Activated naive CD8-positive, alpha-beta T cell treated with anti-CD3 and anti-CD28 coated beads, Interleukin-2, amount 50 U/mL, for 24 hours (primary cell): ENCODE measurements around the gene GPX3.

Experiments
- ATAC-seq: fragments of 150-1000 bp; cut with Tn5 transposase; one replicate; pipeline ENCODE4 v1.10.0; 2021
- DNase-seq: peaks from one replicate; pipeline ENCODE4 v3.0.0; 2021
- H3K27ac Mint-ChIP-seq: one replicate; pipeline ENCODE4 v1.8.0; 2021; ENCODE audit warnings: mild to moderate bottlenecking, mixed read lengths
- H3K27me3 Mint-ChIP-seq: one replicate; pipeline ENCODE4 v1.8.0; 2021; ENCODE audit warnings: mixed read lengths
- H3K36me3 Mint-ChIP-seq: one replicate; pipeline ENCODE4 v1.8.0; 2021; ENCODE audit warnings: low read depth, mixed read lengths
- H3K4me1 Mint-ChIP-seq: one replicate; pipeline ENCODE4 v1.8.0; 2021; ENCODE audit warnings: mixed read lengths
- H3K4me3 Mint-ChIP-seq: one replicate; pipeline ENCODE4 v1.8.0; 2021; ENCODE audit warnings: mild to moderate bottlenecking, moderate library complexity, mixed read lengths
- H3K9me3 Mint-ChIP-seq: one replicate; pipeline ENCODE4 v1.8.0; 2021; ENCODE audit warnings: mixed read lengths

Gene GPX3

GRCh38 chr5:151005187-151005949 is 15.0 kb upstream of the GPX3 start:
- Mint-ChIP-seq H3K27me3 (peaks cover 11% of the 10 kb centered on the region), H3K27ac (no peak overlapping the region), H3K4me3 (no peak overlapping the region), H3K36me3 (no peaks in the 10 kb centered on the region), H3K4me1 (no peaks in the 10 kb centered on the region), H3K9me3 (no peaks in the 10 kb centered on the region)
- ATAC-seq (no peak), DNase-seq (no peak)

- Mint-ChIP-seq H3K4me1 (no peaks in the 10 kb centered on the region), H3K4me3 (no peak overlapping the region), H3K27ac (no peak overlapping the region), H3K27me3 (peaks cover 8% of the 10 kb centered on the region), H3K36me3 (no peaks in the 10 kb centered on the region), H3K9me3 (no peaks in the 10 kb centered on the region)
- ATAC-seq (no peak), DNase-seq (no peak)
Observed at GRCh38 chr5:151005950-151006576, 14.3 kb upstream of the GPX3 start.

GRCh38 chr5:151006704-151007334 is 13.6 kb upstream of the GPX3 start:
- DNase-seq, result no peak
- Mint-ChIP-seq H3K27me3 (peaks cover 10% of the 10 kb centered on the region), H3K27ac (no peak overlapping the region), H3K36me3 (no peaks in the 10 kb centered on the region), H3K9me3 (no peaks in the 10 kb centered on the region), H3K4me1 (no peaks in the 10 kb centered on the region), H3K4me3 (no peak overlapping the region)
- ATAC-seq, result no peak

GRCh38 chr5:151007430-151008209 is 12.8 kb upstream of the GPX3 start:
- H3K36me3 Mint-ChIP-seq, result no peaks in the 10 kb centered on the region
- H3K4me3 Mint-ChIP-seq, result no peak overlapping the region
- no peaks in the 10 kb centered on the region for H3K9me3 Mint-ChIP-seq
- H3K27me3 Mint-ChIP-seq, result peaks cover 10% of the 10 kb centered on the region
- ATAC-seq (no peak), DNase-seq (no peak)
- no peak overlapping the region for H3K27ac Mint-ChIP-seq
- H3K4me1 Mint-ChIP-seq, result no peaks in the 10 kb centered on the region

GRCh38 chr5:151008210-151008491 is 12.2 kb upstream of the GPX3 start:
- no peak for ATAC-seq
- Mint-ChIP-seq H3K4me1 (no peaks in the 10 kb centered on the region), H3K27ac (no peak overlapping the region), H3K27me3 (peaks cover 10% of the 10 kb centered on the region), H3K36me3 (no peaks in the 10 kb centered on the region), H3K4me3 (no peak overlapping the region), H3K9me3 (no peaks in the 10 kb centered on the region)
- no peak for DNase-seq

GRCh38 chr5:151008906-151009305 is 11.5 kb upstream of the GPX3 start:
- Mint-ChIP-seq H3K27me3 (peaks cover 7% of the 10 kb centered on the region), H3K9me3 (no peaks in the 10 kb centered on the region), H3K27ac (no peak overlapping the region), H3K36me3 (no peaks in the 10 kb centered on the region), H3K4me3 (no peak overlapping the region), H3K4me1 (no peaks in the 10 kb centered on the region)
- ATAC-seq (no peak), DNase-seq (no peak)

- Mint-ChIP-seq H3K4me3 (no peak overlapping the region), H3K27ac (no peak overlapping the region), H3K27me3 (peaks cover 8% of the 10 kb centered on the region), H3K9me3 (no peaks in the 10 kb centered on the region), H3K4me1 (no peaks in the 10 kb centered on the region), H3K36me3 (no peaks in the 10 kb centered on the region)
- ATAC-seq (no peak), DNase-seq (no peak)
Observed at GRCh38 chr5:151012862-151013261, 7.5 kb upstream of the GPX3 start.

GRCh38 chr5:151014680-151015343 is 5.6 kb upstream of the GPX3 start:
- no peaks in the 10 kb centered on the region for H3K4me1 Mint-ChIP-seq
- DNase-seq (no peak), ATAC-seq (no peak)
- H3K36me3 Mint-ChIP-seq, result no peaks in the 10 kb centered on the region
- H3K27ac Mint-ChIP-seq, result no peak overlapping the region
- no peak overlapping the region for H3K4me3 Mint-ChIP-seq
- peaks cover 3% of the 10 kb centered on the region for H3K27me3 Mint-ChIP-seq
- no peaks in the 10 kb centered on the region for H3K9me3 Mint-ChIP-seq

GRCh38 chr5:151015974-151016587 is 4.3 kb upstream of the GPX3 start:
- Mint-ChIP-seq H3K4me3 (no peak overlapping the region), H3K27ac (no peak overlapping the region), H3K36me3 (no peaks in the 10 kb centered on the region), H3K27me3 (peaks cover 7% of the 10 kb centered on the region), H3K9me3 (no peaks in the 10 kb centered on the region), H3K4me1 (peaks cover 7% of the 10 kb centered on the region)
- no peak for ATAC-seq
- no peak for DNase-seq

GRCh38 chr5:151016700-151017099 is 3.7 kb upstream of the GPX3 start:
- H3K4me1 Mint-ChIP-seq, result peaks cover 8% of the 10 kb centered on the region
- H3K36me3 Mint-ChIP-seq, result no peaks in the 10 kb centered on the region
- peaks cover 7% of the 10 kb centered on the region for H3K27me3 Mint-ChIP-seq
- ATAC-seq, result no peak
- DNase-seq, result no peak
- no peak overlapping the region for H3K27ac Mint-ChIP-seq
- no peak overlapping the region for H3K4me3 Mint-ChIP-seq
- no peaks in the 10 kb centered on the region for H3K9me3 Mint-ChIP-seq

- H3K27ac Mint-ChIP-seq, result no peak overlapping the region
- H3K4me3 Mint-ChIP-seq, result no peak overlapping the region
- DNase-seq (no peak), ATAC-seq (no peak)
- peaks cover 6% of the 10 kb centered on the region for H3K27me3 Mint-ChIP-seq
- peaks cover 12% of the 10 kb centered on the region for H3K4me1 Mint-ChIP-seq
- H3K9me3 Mint-ChIP-seq, result no peaks in the 10 kb centered on the region
- H3K36me3 Mint-ChIP-seq, result no peaks in the 10 kb centered on the region
Observed at GRCh38 chr5:151017897-151018296, 2.5 kb upstream of the GPX3 start.

- Mint-ChIP-seq H3K9me3 (no peaks in the 10 kb centered on the region), H3K4me3 (no peak overlapping the region), H3K36me3 (no peaks in the 10 kb centered on the region), H3K27me3 (peaks cover 6% of the 10 kb centered on the region), H3K4me1 (peaks cover 12% of the 10 kb centered on the region), H3K27ac (no peak overlapping the region)
- DNase-seq (no peak), ATAC-seq (no peak)
Observed at GRCh38 chr5:151018846-151019245, 1.5 kb upstream of the GPX3 start.

- no peak overlapping the region for H3K27ac Mint-ChIP-seq
- H3K4me3 Mint-ChIP-seq, result no peak overlapping the region
- H3K36me3 Mint-ChIP-seq, result no peaks in the 10 kb centered on the region
Observed at GRCh38 chr5:151019331-151019730, 1.1 kb upstream of the GPX3 start.

GRCh38 chr5:151021746-151022145 is 1.4 kb downstream of the GPX3 start:
- H3K27me3 Mint-ChIP-seq, result peaks cover 5% of the 10 kb centered on the region
- no peak for DNase-seq
- peaks cover 4% of the 10 kb centered on the region for H3K36me3 Mint-ChIP-seq
- H3K4me3 Mint-ChIP-seq, result no peak overlapping the region
- no peak for ATAC-seq
- no peak overlapping the region for H3K27ac Mint-ChIP-seq
- H3K4me1 Mint-ChIP-seq, result peaks cover 12% of the 10 kb centered on the region
- no peaks in the 10 kb centered on the region for H3K9me3 Mint-ChIP-seq

More at GRCh38 chr5:151019331-151019730, 1.1 kb upstream of the GPX3 start:
- Mint-ChIP-seq H3K9me3 (no peaks in the 10 kb centered on the region), H3K4me1 (peaks cover 12% of the 10 kb centered on the region), H3K27me3 (peaks cover 6% of the 10 kb centered on the region)
- DNase-seq, result no peak
- no peak for ATAC-seq
